Esophagus squamous epithelium (tissue), 4 donors: ENCODE measurements around the gene THAP8.

Experiments
- POLR2A ChIP-seq, 4 donors: fragments of 450-650 bp; IDR thresholded peaks; one replicate each; pipeline ENCODE4 v1.6.1; 2017; ENCODE audit warnings: antibody characterized with exemption in 4 of 4, mild to moderate bottlenecking in 4 of 4, moderate library complexity in 3 of 4
- TF ChIP-seq, protein P1 (sequence below), 6 experiments: fragments of 450-650 bp in 4 of 6; fragments of 200-600 bp in 2 of 6; sonication (generic) in 2 of 6; IDR thresholded peaks; one replicate each; pipeline ENCODE4 v1.5.1; 2016 to 2019; ENCODE audit warnings: antibody characterized with exemption in 6 of 6, mild to moderate bottlenecking in 4 of 6, moderate library complexity in 4 of 6

DNA sequence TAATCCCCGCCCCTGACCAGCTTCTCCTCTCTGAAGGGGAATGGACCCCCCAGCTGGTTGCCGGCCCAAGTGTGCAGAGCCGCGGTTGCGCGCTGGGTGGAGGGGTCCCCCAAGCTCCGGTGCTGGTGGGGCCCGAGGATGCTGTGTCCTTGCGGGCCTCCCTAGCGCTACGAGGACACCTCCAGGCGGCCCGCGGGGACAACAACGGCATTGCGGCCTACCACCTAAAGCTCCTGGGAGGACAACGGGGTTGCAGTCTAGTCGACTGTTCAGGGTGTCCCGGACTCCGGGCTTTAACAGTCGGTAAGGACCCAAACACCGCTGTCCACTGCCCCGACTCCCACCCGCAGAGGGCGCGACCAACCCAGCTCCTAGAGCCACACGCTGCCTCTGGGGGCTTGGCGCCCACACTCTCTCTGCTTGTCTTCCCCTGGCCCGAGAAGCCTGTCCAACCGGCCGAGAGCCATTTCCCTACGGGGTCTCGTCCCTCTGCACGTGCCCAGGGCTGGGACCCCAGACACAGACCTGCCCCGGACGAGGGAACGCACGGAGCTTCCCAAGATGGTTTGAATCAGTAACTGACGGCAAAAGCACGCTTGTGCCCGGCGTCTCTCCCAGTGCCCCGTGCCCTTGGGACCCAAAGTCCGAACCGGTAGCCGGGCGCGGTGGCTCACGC, 60.0 kb downstream of the THAP8 start:
- TF ChIP-seq, protein P1, sequence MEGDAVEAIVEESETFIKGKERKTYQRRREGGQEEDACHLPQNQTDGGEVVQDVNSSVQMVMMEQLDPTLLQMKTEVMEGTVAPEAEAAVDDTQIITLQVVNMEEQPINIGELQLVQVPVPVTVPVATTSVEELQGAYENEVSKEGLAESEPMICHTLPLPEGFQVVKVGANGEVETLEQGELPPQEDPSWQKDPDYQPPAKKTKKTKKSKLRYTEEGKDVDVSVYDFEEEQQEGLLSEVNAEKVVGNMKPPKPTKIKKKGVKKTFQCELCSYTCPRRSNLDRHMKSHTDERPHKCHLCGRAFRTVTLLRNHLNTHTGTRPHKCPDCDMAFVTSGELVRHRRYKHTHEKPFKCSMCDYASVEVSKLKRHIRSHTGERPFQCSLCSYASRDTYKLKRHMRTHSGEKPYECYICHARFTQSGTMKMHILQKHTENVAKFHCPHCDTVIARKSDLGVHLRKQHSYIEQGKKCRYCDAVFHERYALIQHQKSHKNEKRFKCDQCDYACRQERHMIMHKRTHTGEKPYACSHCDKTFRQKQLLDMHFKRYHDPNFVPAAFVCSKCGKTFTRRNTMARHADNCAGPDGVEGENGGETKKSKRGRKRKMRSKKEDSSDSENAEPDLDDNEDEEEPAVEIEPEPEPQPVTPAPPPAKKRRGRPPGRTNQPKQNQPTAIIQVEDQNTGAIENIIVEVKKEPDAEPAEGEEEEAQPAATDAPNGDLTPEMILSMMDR (IDR thresholded peaks at IDR 0.05): no peak
- no peak for TF ChIP-seq POLR2A (IDR thresholded peaks at IDR 0.05)
